Activated naive CD8-positive, alpha-beta T cell treated with anti-CD3 and anti-CD28 coated beads for 36 hours (primary cell): ENCODE results near the gene PLS1. TPM values are rescaled to one million over a fixed set of nuclear protein-coding genes. Genes with fewer than 3 reads are reported as not detected.

ENCODE experiments used
- DNase-seq: peaks from one replicate; pipeline ENCODE4 v3.0.0; 2021
- H3K27ac Mint-ChIP-seq: one replicate; pipeline ENCODE4 v1.8.0; 2022; ENCODE audit warnings: mild to moderate bottlenecking, moderate library complexity, mixed read lengths
- H3K27me3 Mint-ChIP-seq: one replicate; pipeline ENCODE4 v1.8.0; 2022; ENCODE audit warnings: mild to moderate bottlenecking, mixed read lengths
- H3K36me3 Mint-ChIP-seq: one replicate; pipeline ENCODE4 v1.8.0; 2021; ENCODE audit warnings: mild to moderate bottlenecking, mixed read lengths
- H3K4me1 Mint-ChIP-seq: one replicate; pipeline ENCODE4 v1.8.0; 2021; ENCODE audit warnings: mixed read lengths
- H3K4me3 Mint-ChIP-seq: one replicate; pipeline ENCODE4 v1.8.0; 2022; ENCODE audit warnings: mild to moderate bottlenecking, moderate library complexity, mixed read lengths
- H3K9me3 Mint-ChIP-seq: one replicate; pipeline ENCODE4 v1.8.0; 2022; ENCODE audit warnings: mixed read lengths
- total RNA-seq, 2 experiments: library from RNA; stranded (reverse); gene quantifications; one replicate each; pipeline ENCODE4 v1.2.3, GENCODE V29; 2021

PLS1 gene
- total RNA-seq, 2 experiments from 2014 or later = 6.2 to 7.0 TPM

- H3K27ac Mint-ChIP-seq = no peak overlapping the region
These were observed 45.3 kb downstream of the PLS1 start for GRCh38 chr3:142641504-142641903.

GRCh38 chr3:142642956-142643355 lies 46.8 kb downstream of the PLS1 start:
- Mint-ChIP-seq H3K27me3 (no peaks in the 10 kb centered on the region), H3K4me1 (peaks cover 2% of the 10 kb centered on the region), H3K36me3 (no peaks in the 10 kb centered on the region), H3K4me3 (no peak overlapping the region), H3K9me3 (no peaks in the 10 kb centered on the region), H3K27ac (no peak overlapping the region)
- no peak for DNase-seq

More at GRCh38 chr3:142641504-142641903, 45.3 kb downstream of the PLS1 start:
- Mint-ChIP-seq H3K4me1 (peaks cover 2% of the 10 kb centered on the region), H3K36me3 (no peaks in the 10 kb centered on the region), H3K9me3 (no peaks in the 10 kb centered on the region), H3K4me3 (no peak overlapping the region), H3K27me3 (no peaks in the 10 kb centered on the region)
- DNase-seq = no peak

GRCh38 chr3:142644502-142644901 lies 48.3 kb downstream of the PLS1 start:
- DNase-seq = no peak
- Mint-ChIP-seq H3K4me1 (peaks cover 2% of the 10 kb centered on the region), H3K27ac (no peak overlapping the region), H3K4me3 (no peak overlapping the region), H3K9me3 (no peaks in the 10 kb centered on the region), H3K36me3 (no peaks in the 10 kb centered on the region), H3K27me3 (no peaks in the 10 kb centered on the region)

- no peaks in the 10 kb centered on the region for H3K27me3 Mint-ChIP-seq
- H3K36me3 Mint-ChIP-seq = no peaks in the 10 kb centered on the region
- H3K4me1 Mint-ChIP-seq = peaks cover 2% of the 10 kb centered on the region
- no peaks in the 10 kb centered on the region for H3K9me3 Mint-ChIP-seq
- no peak overlapping the region for H3K4me3 Mint-ChIP-seq
- no peak for DNase-seq
- H3K27ac Mint-ChIP-seq = no peak overlapping the region
These were observed 49.1 kb downstream of the PLS1 start for GRCh38 chr3:142645236-142645793.

GRCh38 chr3:142646020-142646785 lies 50.0 kb downstream of the PLS1 start:
- Mint-ChIP-seq H3K4me3 (no peak overlapping the region), H3K27me3 (no peaks in the 10 kb centered on the region), H3K27ac (no peak overlapping the region), H3K4me1 (peaks cover 2% of the 10 kb centered on the region), H3K9me3 (no peaks in the 10 kb centered on the region), H3K36me3 (no peaks in the 10 kb centered on the region)
- no peak for DNase-seq

GRCh38 chr3:142647856-142648255 lies 51.7 kb downstream of the PLS1 start:
- H3K36me3 Mint-ChIP-seq = no peaks in the 10 kb centered on the region
- no peak overlapping the region for H3K27ac Mint-ChIP-seq
- no peak for DNase-seq
- H3K4me3 Mint-ChIP-seq = no peak overlapping the region
- H3K9me3 Mint-ChIP-seq = no peaks in the 10 kb centered on the region
- H3K27me3 Mint-ChIP-seq = no peaks in the 10 kb centered on the region
- H3K4me1 Mint-ChIP-seq = peaks cover 2% of the 10 kb centered on the region

- Mint-ChIP-seq H3K36me3 (no peaks in the 10 kb centered on the region), H3K4me3 (no peak overlapping the region), H3K27ac (no peak overlapping the region), H3K27me3 (no peaks in the 10 kb centered on the region), H3K4me1 (peaks cover 2% of the 10 kb centered on the region), H3K9me3 (no peaks in the 10 kb centered on the region)
- no peak for DNase-seq
These were observed 52.8 kb downstream of the PLS1 start for GRCh38 chr3:142648950-142649349.

- no peaks in the 10 kb centered on the region for H3K27me3 Mint-ChIP-seq
- no peaks in the 10 kb centered on the region for H3K9me3 Mint-ChIP-seq
- H3K4me1 Mint-ChIP-seq = peaks cover 2% of the 10 kb centered on the region
- H3K4me3 Mint-ChIP-seq = no peak overlapping the region
- DNase-seq = no peak
- no peak overlapping the region for H3K27ac Mint-ChIP-seq
- H3K36me3 Mint-ChIP-seq = no peaks in the 10 kb centered on the region
These were observed 54.0 kb downstream of the PLS1 start for GRCh38 chr3:142650001-142650693.

GRCh38 chr3:142651711-142652110 lies 55.5 kb downstream of the PLS1 start:
- Mint-ChIP-seq H3K4me3 (no peak overlapping the region), H3K36me3 (no peaks in the 10 kb centered on the region), H3K4me1 (no peaks in the 10 kb centered on the region), H3K9me3 (no peaks in the 10 kb centered on the region), H3K27me3 (no peaks in the 10 kb centered on the region), H3K27ac (no peak overlapping the region)
- no peak for DNase-seq

GRCh38 chr3:142652826-142653292 lies 56.7 kb downstream of the PLS1 start:
- Mint-ChIP-seq H3K27ac (no peak overlapping the region), H3K4me1 (no peaks in the 10 kb centered on the region), H3K4me3 (no peak overlapping the region), H3K9me3 (no peaks in the 10 kb centered on the region), H3K27me3 (no peaks in the 10 kb centered on the region), H3K36me3 (no peaks in the 10 kb centered on the region)
- no peak for DNase-seq

- Mint-ChIP-seq H3K27me3 (no peaks in the 10 kb centered on the region), H3K27ac (no peak overlapping the region), H3K4me3 (no peak overlapping the region), H3K4me1 (no peaks in the 10 kb centered on the region), H3K36me3 (no peaks in the 10 kb centered on the region), H3K9me3 (no peaks in the 10 kb centered on the region)
- no peak for DNase-seq
These were observed 60.4 kb downstream of the PLS1 start for GRCh38 chr3:142656575-142656974.

GRCh38 chr3:142657033-142657432 lies 60.8 kb downstream of the PLS1 start:
- Mint-ChIP-seq H3K36me3 (no peaks in the 10 kb centered on the region), H3K4me1 (no peaks in the 10 kb centered on the region), H3K4me3 (no peak overlapping the region), H3K9me3 (no peaks in the 10 kb centered on the region), H3K27me3 (no peaks in the 10 kb centered on the region), H3K27ac (no peak overlapping the region)
- no peak for DNase-seq

- H3K9me3 Mint-ChIP-seq = no peaks in the 10 kb centered on the region
- no peaks in the 10 kb centered on the region for H3K36me3 Mint-ChIP-seq
- no peaks in the 10 kb centered on the region for H3K27me3 Mint-ChIP-seq
- H3K4me3 Mint-ChIP-seq = no peak overlapping the region
- H3K27ac Mint-ChIP-seq = no peak overlapping the region
- no peaks in the 10 kb centered on the region for H3K4me1 Mint-ChIP-seq
- no peak for DNase-seq
These were observed 64.2 kb downstream of the PLS1 start for GRCh38 chr3:142660383-142660782.

GRCh38 chr3:142660893-142661292 lies 64.7 kb downstream of the PLS1 start:
- Mint-ChIP-seq H3K27me3 (no peaks in the 10 kb centered on the region), H3K4me1 (no peaks in the 10 kb centered on the region), H3K4me3 (no peak overlapping the region), H3K27ac (no peak overlapping the region), H3K36me3 (no peaks in the 10 kb centered on the region), H3K9me3 (no peaks in the 10 kb centered on the region)
- no peak for DNase-seq

- H3K4me1 Mint-ChIP-seq = no peaks in the 10 kb centered on the region
- H3K9me3 Mint-ChIP-seq = no peaks in the 10 kb centered on the region
- no peaks in the 10 kb centered on the region for H3K36me3 Mint-ChIP-seq
- no peak overlapping the region for H3K4me3 Mint-ChIP-seq
- H3K27ac Mint-ChIP-seq = no peak overlapping the region
- no peaks in the 10 kb centered on the region for H3K27me3 Mint-ChIP-seq
- no peak for DNase-seq
These were observed 67.7 kb downstream of the PLS1 start for GRCh38 chr3:142663865-142664264.
